ENCODE measurements around the gene SLC9C1.

SLC9C1 gene

GRCh38 chr3:112129925-112130637 lies 163.9 kb downstream of the SLC9C1 start:
- no peak for DNase-seq

- peak; percentile 36 for DNase-seq
Observed at GRCh38 chr3:112128843-112129727, 164.9 kb downstream of the SLC9C1 start.

GRCh38 chr3:112127522-112128494 lies 166.2 kb downstream of the SLC9C1 start:
- DNase-seq, result no peak

- no peak for DNase-seq
Observed at GRCh38 chr3:112126511-112126911, 167.5 kb downstream of the SLC9C1 start.

- DNase-seq, result no peak
Observed at GRCh38 chr3:112124907-112125607, 169.0 kb downstream of the SLC9C1 start.

GRCh38 chr3:112123548-112123947 lies 170.5 kb downstream of the SLC9C1 start:
- no peak for DNase-seq

GRCh38 chr3:112122870-112123269 lies 171.1 kb downstream of the SLC9C1 start:
- no peak for DNase-seq

GRCh38 chr3:112121577-112122547 lies 172.2 kb downstream of the SLC9C1 start:
- no peak for DNase-seq

- no peak for DNase-seq
Observed at GRCh38 chr3:112119962-112120836, 173.8 kb downstream of the SLC9C1 start.

- DNase-seq, result no peak
Observed at GRCh38 chr3:112117841-112118571, 176.0 kb downstream of the SLC9C1 start.

- no peak for DNase-seq
Observed at GRCh38 chr3:112117415-112117814, 176.6 kb downstream of the SLC9C1 start.

GRCh38 chr3:112116748-112117186 lies 177.2 kb downstream of the SLC9C1 start:
- no peak for DNase-seq

- no peak for DNase-seq
Observed at GRCh38 chr3:112115806-112116383, 178.1 kb downstream of the SLC9C1 start.

GRCh38 chr3:112115161-112115739 lies 178.8 kb downstream of the SLC9C1 start:
- peak; percentile 35 for DNase-seq

GRCh38 chr3:112114576-112115160 lies 179.3 kb downstream of the SLC9C1 start:
- peak; percentile 38 for DNase-seq

GRCh38 chr3:112111785-112112402 lies 182.1 kb downstream of the SLC9C1 start:
- peak; percentile 55 for DNase-seq

- no peak for DNase-seq
Observed at GRCh38 chr3:112109322-112109721, 184.7 kb downstream of the SLC9C1 start.
